Stomach (tissue), 4 donors: Measurements from ENCODE around the gene MSI2.

Experiments
- EP300 ChIP-seq: sonication (generic); formaldehyde crosslinking; IDR thresholded peaks from one replicate; pipeline ENCODE4 v1.6.1; 2017; ENCODE audit warnings: antibody characterized with exemption
- POLR2A ChIP-seq, 4 donors: fragments of 450-650 bp; IDR thresholded peaks; one replicate each; pipeline ENCODE4 v1.6.1; 2016; ENCODE audit warnings: antibody characterized with exemption in 4 of 4, control low read depth in 2 of 4, mild to moderate bottlenecking in 1 of 4, moderate library complexity in 1 of 4
- POLR2AphosphoS5 ChIP-seq, 3 donors: sonication (generic); formaldehyde crosslinking; IDR thresholded peaks; one replicate each; pipeline ENCODE4 v1.6.1; 2016; ENCODE audit warnings: antibody characterized with exemption in 3 of 3
- TF ChIP-seq, protein P1 (sequence below), 7 experiments: fragments of 450-650 bp in 4 of 7; fragments of 200-600 bp in 3 of 7; sonication (generic) in 3 of 7; IDR thresholded peaks; one replicate each; pipeline ENCODE4 v1.5.1; 2016 to 2019; ENCODE audit warnings: antibody characterized with exemption in 7 of 7, control low read depth in 2 of 7, mild to moderate bottlenecking in 1 of 7

- TF ChIP-seq, protein P1, sequence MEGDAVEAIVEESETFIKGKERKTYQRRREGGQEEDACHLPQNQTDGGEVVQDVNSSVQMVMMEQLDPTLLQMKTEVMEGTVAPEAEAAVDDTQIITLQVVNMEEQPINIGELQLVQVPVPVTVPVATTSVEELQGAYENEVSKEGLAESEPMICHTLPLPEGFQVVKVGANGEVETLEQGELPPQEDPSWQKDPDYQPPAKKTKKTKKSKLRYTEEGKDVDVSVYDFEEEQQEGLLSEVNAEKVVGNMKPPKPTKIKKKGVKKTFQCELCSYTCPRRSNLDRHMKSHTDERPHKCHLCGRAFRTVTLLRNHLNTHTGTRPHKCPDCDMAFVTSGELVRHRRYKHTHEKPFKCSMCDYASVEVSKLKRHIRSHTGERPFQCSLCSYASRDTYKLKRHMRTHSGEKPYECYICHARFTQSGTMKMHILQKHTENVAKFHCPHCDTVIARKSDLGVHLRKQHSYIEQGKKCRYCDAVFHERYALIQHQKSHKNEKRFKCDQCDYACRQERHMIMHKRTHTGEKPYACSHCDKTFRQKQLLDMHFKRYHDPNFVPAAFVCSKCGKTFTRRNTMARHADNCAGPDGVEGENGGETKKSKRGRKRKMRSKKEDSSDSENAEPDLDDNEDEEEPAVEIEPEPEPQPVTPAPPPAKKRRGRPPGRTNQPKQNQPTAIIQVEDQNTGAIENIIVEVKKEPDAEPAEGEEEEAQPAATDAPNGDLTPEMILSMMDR (IDR thresholded peaks at IDR 0.05), result no peak
- TF ChIP-seq POLR2AphosphoS5 (IDR thresholded peaks at IDR 0.05) (no peak), POLR2A (IDR thresholded peaks at IDR 0.05) (no peak), EP300 (no peak)
Observed at GRCh38 chr17:57599271-57600045, 343.1 kb downstream of the MSI2 start.
